Inflammatory macrophage treated with lipopolysaccharide for 1 hour (primary cell): ENCODE data around the gene GDF10.

ENCODE experiments used
- DNase-seq, 2 donors: peaks; one replicate each; pipeline ENCODE4 v3.0.0-alpha.2; 2020 to 2022

Gene GDF10

GRCh38 chr10:47299611-47300428, at the start of gene GDF10:
GDF10 (plus strand) TSS chr10:47300197; CDS start chr10:47300652, 455 bp downstream.
- no peak for DNase-seq

- DNase-seq, result no peak
Measured at GRCh38 chr10:47252093-47252780, 47.8 kb upstream of the GDF10 start.

GRCh38 chr10:47253030-47253637, 46.9 kb upstream of the GDF10 start:
- no peak for DNase-seq

- DNase-seq, result no peak
Measured at GRCh38 chr10:47253651-47254375, 46.2 kb upstream of the GDF10 start.

- no peak for DNase-seq
Measured at GRCh38 chr10:47254611-47255010, 45.4 kb upstream of the GDF10 start.

- peak; percentile 77 to 85 for DNase-seq
Measured at GRCh38 chr10:47255033-47255813, 44.8 kb upstream of the GDF10 start.

- DNase-seq, result no peak
Measured at GRCh38 chr10:47255866-47256265, 44.1 kb upstream of the GDF10 start.

- peak; percentile 18 to 26 for DNase-seq
Measured at GRCh38 chr10:47256751-47257336, 43.2 kb upstream of the GDF10 start.

- DNase-seq, result peak; percentile 85 to 89
Measured at GRCh38 chr10:47257396-47258120, 42.4 kb upstream of the GDF10 start.

GRCh38 chr10:47258921-47259320, 41.1 kb upstream of the GDF10 start:
- no peak for DNase-seq

- DNase-seq, result no peak
Measured at GRCh38 chr10:47259466-47259865, 40.5 kb upstream of the GDF10 start.

GRCh38 chr10:47260505-47261111, 39.4 kb upstream of the GDF10 start:
- DNase-seq, result no peak

GRCh38 chr10:47261121-47261520, 38.9 kb upstream of the GDF10 start:
- peak in 1 of 2 donors; percentile 29 for DNase-seq

GRCh38 chr10:47261556-47261955, 38.4 kb upstream of the GDF10 start:
- DNase-seq, result no peak

- DNase-seq, result no peak
Measured at GRCh38 chr10:47262606-47263533, 37.1 kb upstream of the GDF10 start.

- no peak for DNase-seq
Measured at GRCh38 chr10:47264797-47265281, 35.2 kb upstream of the GDF10 start.

GRCh38 chr10:47266602-47267001, 33.4 kb upstream of the GDF10 start:
- DNase-seq, result no peak

- DNase-seq, result no peak
Measured at GRCh38 chr10:47268696-47269095, 31.3 kb upstream of the GDF10 start.

- no peak for DNase-seq
Measured at GRCh38 chr10:47269294-47269693, 30.7 kb upstream of the GDF10 start.
